ENCODE results near the gene CYTH1. TPM values are rescaled to one million over a fixed set of nuclear protein-coding genes. Genes with fewer than 3 reads are reported as not detected.
A peak's percentile ranks its signal among the peaks of the same experiment; 100 is the strongest.

Gene CYTH1
- total RNA-seq, 2 experiments from 2014 or later: 521 to 525 TPM

- Histone ChIP-seq H3K4me1 (ENCODE audit: insufficient read depth, low read length) (peaks cover 89% of the 10 kb centered on the region), H3K9me3 (ENCODE audit: control insufficient read depth in 1 of 2, insufficient read depth in 1 of 2, low read length in 2 of 2) (no peaks in the 10 kb centered on the region), H3K4me3 (ENCODE audit: low read length) (no peak overlapping the region), H3K36me3 (ENCODE audit: insufficient read depth, low read length) (peaks cover 25% of the 10 kb centered on the region), H3K27me3 (ENCODE audit: control insufficient read depth in 1 of 2, insufficient read depth in 2 of 2, low read length in 2 of 2) (no peaks in the 10 kb centered on the region), H3K27ac (ENCODE audit: low read depth in 1 of 2, low read length in 2 of 2) (peak overlapping the region; percentile 44 to 62)
- peak in 1 of 14 experiments; percentile 16 for DNase-seq
- intact Hi-C loops (cut with DNase I, micrococcal nuclease): no loop called here
- no peak for ATAC-seq (ENCODE audit: poor library complexity)
- Mint-ChIP-seq H3K27ac (peak overlapping the region; percentile 97), H3K27me3 (no peaks in the 10 kb centered on the region), H3K4me3 (peak overlapping the region; percentile 38), H3K4me1 (ENCODE audit: low read depth) (peaks cover 82% of the 10 kb centered on the region), H3K9me3 (no peaks in the 10 kb centered on the region), H3K36me3 (ENCODE audit: low read depth) (peaks cover 38% of the 10 kb centered on the region)
- ChIA-PET CTCF (interaction anchor here (1.4 to 1.7 kb wide), 4 partner anchors 8 to 81 kb away, joined by 3 to 7 read pairs (median 5); no protein-coding TSS in a partner anchor), POLR2A (interaction anchor here (1.0 to 3.7 kb wide), 12 partner anchors 8 to 255 kb away, joined by 3 to 43 read pairs (median 8); partner anchors contain the start of gene CYTH1)
- TF ChIP-seq, protein P1, sequence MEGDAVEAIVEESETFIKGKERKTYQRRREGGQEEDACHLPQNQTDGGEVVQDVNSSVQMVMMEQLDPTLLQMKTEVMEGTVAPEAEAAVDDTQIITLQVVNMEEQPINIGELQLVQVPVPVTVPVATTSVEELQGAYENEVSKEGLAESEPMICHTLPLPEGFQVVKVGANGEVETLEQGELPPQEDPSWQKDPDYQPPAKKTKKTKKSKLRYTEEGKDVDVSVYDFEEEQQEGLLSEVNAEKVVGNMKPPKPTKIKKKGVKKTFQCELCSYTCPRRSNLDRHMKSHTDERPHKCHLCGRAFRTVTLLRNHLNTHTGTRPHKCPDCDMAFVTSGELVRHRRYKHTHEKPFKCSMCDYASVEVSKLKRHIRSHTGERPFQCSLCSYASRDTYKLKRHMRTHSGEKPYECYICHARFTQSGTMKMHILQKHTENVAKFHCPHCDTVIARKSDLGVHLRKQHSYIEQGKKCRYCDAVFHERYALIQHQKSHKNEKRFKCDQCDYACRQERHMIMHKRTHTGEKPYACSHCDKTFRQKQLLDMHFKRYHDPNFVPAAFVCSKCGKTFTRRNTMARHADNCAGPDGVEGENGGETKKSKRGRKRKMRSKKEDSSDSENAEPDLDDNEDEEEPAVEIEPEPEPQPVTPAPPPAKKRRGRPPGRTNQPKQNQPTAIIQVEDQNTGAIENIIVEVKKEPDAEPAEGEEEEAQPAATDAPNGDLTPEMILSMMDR (IDR thresholded peaks at IDR 0.05): no peak
Observed at GRCh38 chr17:78788451-78788850, 6.4 kb upstream of the CYTH1 start.

- Mint-ChIP-seq H3K27me3 (no peaks in the 10 kb centered on the region), H3K9me3 (no peaks in the 10 kb centered on the region), H3K36me3 (ENCODE audit: low read depth) (peaks cover 35% of the 10 kb centered on the region), H3K4me3 (peak overlapping the region; percentile 22), H3K27ac (peak overlapping the region; percentile 67), H3K4me1 (ENCODE audit: low read depth) (peaks cover 86% of the 10 kb centered on the region)
- Histone ChIP-seq H3K27me3 (ENCODE audit: control insufficient read depth in 1 of 2, insufficient read depth in 2 of 2, low read length in 2 of 2) (no peaks in the 10 kb centered on the region), H3K36me3 (ENCODE audit: insufficient read depth, low read length) (peaks cover 19% of the 10 kb centered on the region), H3K4me3 (ENCODE audit: low read length) (no peak overlapping the region), H3K9me3 (ENCODE audit: control insufficient read depth in 1 of 2, insufficient read depth in 1 of 2, low read length in 2 of 2) (no peaks in the 10 kb centered on the region), H3K4me1 (ENCODE audit: insufficient read depth, low read length) (peaks cover 92% of the 10 kb centered on the region), H3K27ac (ENCODE audit: low read depth in 1 of 2, low read length in 2 of 2) (no peak overlapping the region)
- ChIA-PET CTCF (interaction anchor here (0.6 to 1.4 kb wide), 2 partner anchors 80 to 173 kb away, joined by 3 to 4 read pairs; no protein-coding TSS in a partner anchor), POLR2A (interaction anchor here (4.3 kb wide), 1 partner anchor 13 kb away, joined by 23 read pairs; no protein-coding TSS in a partner anchor)
- ATAC-seq (ENCODE audit: poor library complexity) (no peak), DNase-seq (peak in 1 of 14 experiments; percentile 49)
- TF ChIP-seq, protein P1 (IDR thresholded peaks at IDR 0.05): no peak
- intact Hi-C loops (cut with DNase I, micrococcal nuclease): no loop called here
Observed at GRCh38 chr17:78787444-78787843, 5.4 kb upstream of the CYTH1 start.

DNA sequence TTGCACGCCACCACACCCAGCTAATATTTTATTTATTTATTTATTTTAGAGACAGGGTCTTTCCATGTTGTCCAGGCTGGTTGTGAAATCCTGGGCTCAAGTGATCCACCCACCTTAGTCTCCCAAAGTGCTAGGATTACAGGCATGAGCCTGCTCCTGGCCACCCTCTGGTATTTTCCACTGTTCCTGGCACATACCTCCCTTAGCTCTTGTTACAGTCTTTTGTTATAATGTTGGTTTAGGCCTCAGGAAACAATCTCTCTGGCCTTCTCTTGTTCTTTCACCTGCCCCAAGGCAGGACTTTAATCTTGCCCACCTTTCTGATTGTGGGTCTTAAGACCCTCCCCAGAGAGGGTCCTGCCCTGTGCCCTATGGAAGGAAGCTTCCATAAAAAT lies 3.6 kb upstream of the CYTH1 start:
- intact Hi-C loops (cut with DNase I, micrococcal nuclease): loop anchor here (2.0 kb wide), 2 partner anchors 17 to 19 kb away; no protein-coding TSS in a partner anchor
- H3K27ac ChIP-seq (ENCODE audit: low read depth in 1 of 2, low read length in 2 of 2): peak overlapping the region in 1 of 2 donors; percentile 40
- no peaks in the 10 kb centered on the region for H3K27me3 ChIP-seq (ENCODE audit: control insufficient read depth in 1 of 2, insufficient read depth in 2 of 2, low read length in 2 of 2)
- peak overlapping the region; percentile 28 for H3K4me3 ChIP-seq (ENCODE audit: low read length)
- no peaks in the 10 kb centered on the region for H3K9me3 ChIP-seq (ENCODE audit: control insufficient read depth in 1 of 2, insufficient read depth in 1 of 2, low read length in 2 of 2)
- Mint-ChIP-seq H3K36me3 (ENCODE audit: low read depth) (peaks cover 27% of the 10 kb centered on the region), H3K27me3 (no peaks in the 10 kb centered on the region), H3K4me1 (ENCODE audit: low read depth) (peaks cover 69% of the 10 kb centered on the region), H3K4me3 (peak overlapping the region; percentile 79), H3K9me3 (no peaks in the 10 kb centered on the region), H3K27ac (peak overlapping the region; percentile 89)
- ATAC-seq (ENCODE audit: poor library complexity) (no peak), DNase-seq (no peak)
- H3K36me3 ChIP-seq (ENCODE audit: insufficient read depth, low read length): peaks cover 9% of the 10 kb centered on the region
- H3K4me1 ChIP-seq (ENCODE audit: insufficient read depth, low read length): peaks cover 74% of the 10 kb centered on the region
- TF ChIP-seq, protein P1 (IDR thresholded peaks at IDR 0.05): no peak
- CTCF ChIA-PET: interaction anchor here (0.6 to 1.8 kb wide), 7 partner anchors 16 to 77 kb away, joined by 3 to 7 read pairs (median 3); no protein-coding TSS in a partner anchor
- POLR2A ChIA-PET: interaction anchor here (0.6 to 4.3 kb wide), 14 partner anchors 10 to 1412 kb away, joined by 3 to 23 read pairs (median 5); partner anchors contain the start of gene USP36

All from CD4-positive, alpha-beta T cell (primary cell).